ENCODE measurements around the gene TLNRD1. TPM values are rescaled to one million over a fixed set of nuclear protein-coding genes. Genes with fewer than 3 reads are reported as not detected.
A peak's percentile ranks its signal among the peaks of the same experiment; 100 is the strongest.

Gene TLNRD1
- total RNA-seq, 4 donors from 2014 or later: 17.0 to 31.9 (median 25.9) TPM

DNA sequence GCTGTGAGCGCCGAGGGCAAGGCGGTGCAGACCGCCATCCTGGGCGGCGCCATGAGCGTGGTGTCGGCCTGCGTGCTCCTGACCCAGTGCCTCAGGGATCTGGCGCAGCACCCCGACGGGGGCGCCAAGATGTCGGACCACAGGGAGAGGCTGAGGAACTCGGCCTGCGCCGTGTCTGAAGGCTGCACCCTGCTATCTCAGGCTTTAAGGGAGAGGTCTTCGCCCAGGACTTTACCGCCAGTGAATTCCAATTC, 2.3 kb downstream of the TLNRD1 start:
- no peaks in the 10 kb centered on the region for H3K27me3 ChIP-seq
- no peak for ATAC-seq
- peaks cover 0 to 80% (median 24%) of the 10 kb centered on the region in 3 donors for H3K4me1 ChIP-seq
- peaks cover 0 to 13% of the 10 kb centered on the region in 2 donors for H3K36me3 ChIP-seq
- no peak for TF ChIP-seq POLR2A (IDR thresholded peaks at IDR 0.05)
- WGBS, 2 donors (ENCODE audit: low coverage in 1 of 2): 68 to 92% methylated on average over 5 to 6 of the region's 19 CpGs
- H3K27ac ChIP-seq: peak overlapping the region in 3 of 4 donors; percentile 20 to 99 (median 98)
- no peaks in the 10 kb centered on the region for H3K9me3 ChIP-seq
- peak overlapping the region in 1 of 2 donors; percentile 96 for H3K4me3 ChIP-seq

DNA sequence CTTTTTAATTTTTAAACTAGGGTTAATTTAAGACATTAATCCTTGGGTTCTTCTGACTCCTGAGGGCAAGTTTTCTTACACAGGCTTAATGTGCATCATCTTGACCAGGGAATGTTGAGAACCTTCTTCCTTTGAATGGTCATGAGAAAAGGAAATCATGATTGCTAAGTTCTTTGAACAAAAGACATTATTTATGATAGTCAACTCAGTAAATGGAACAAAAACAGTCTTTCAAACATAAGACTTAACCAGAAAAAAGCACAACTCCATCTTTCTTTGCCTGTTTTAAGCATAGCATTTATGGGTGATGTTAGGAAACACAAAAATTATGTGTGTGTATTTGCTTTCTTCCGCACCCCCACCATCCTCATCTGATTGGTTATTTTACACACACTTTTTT, 5.4 kb downstream of the TLNRD1 start:
- H3K4me1 ChIP-seq: peaks cover 0 to 61% (median 24%) of the 10 kb centered on the region in 3 donors
- peaks cover 0 to 13% of the 10 kb centered on the region in 2 donors for H3K36me3 ChIP-seq
- TF ChIP-seq EP300 (IDR thresholded peaks at IDR 0.05): no peak
- TF ChIP-seq POLR2AphosphoS5 (IDR thresholded peaks at IDR 0.05): no peak
- TF ChIP-seq POLR2A (IDR thresholded peaks at IDR 0.05): no peak
- TF ChIP-seq, protein P1, sequence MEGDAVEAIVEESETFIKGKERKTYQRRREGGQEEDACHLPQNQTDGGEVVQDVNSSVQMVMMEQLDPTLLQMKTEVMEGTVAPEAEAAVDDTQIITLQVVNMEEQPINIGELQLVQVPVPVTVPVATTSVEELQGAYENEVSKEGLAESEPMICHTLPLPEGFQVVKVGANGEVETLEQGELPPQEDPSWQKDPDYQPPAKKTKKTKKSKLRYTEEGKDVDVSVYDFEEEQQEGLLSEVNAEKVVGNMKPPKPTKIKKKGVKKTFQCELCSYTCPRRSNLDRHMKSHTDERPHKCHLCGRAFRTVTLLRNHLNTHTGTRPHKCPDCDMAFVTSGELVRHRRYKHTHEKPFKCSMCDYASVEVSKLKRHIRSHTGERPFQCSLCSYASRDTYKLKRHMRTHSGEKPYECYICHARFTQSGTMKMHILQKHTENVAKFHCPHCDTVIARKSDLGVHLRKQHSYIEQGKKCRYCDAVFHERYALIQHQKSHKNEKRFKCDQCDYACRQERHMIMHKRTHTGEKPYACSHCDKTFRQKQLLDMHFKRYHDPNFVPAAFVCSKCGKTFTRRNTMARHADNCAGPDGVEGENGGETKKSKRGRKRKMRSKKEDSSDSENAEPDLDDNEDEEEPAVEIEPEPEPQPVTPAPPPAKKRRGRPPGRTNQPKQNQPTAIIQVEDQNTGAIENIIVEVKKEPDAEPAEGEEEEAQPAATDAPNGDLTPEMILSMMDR (IDR thresholded peaks at IDR 0.05): no peak
- no peak for ATAC-seq
- 100% methylated on average over 1 of the region's 1 CpG for WGBS, 2 donors (ENCODE audit: low coverage in 1 of 2)
- no peaks in the 10 kb centered on the region for H3K27me3 ChIP-seq
- H3K27ac ChIP-seq: peak overlapping the region in 1 of 4 donors; percentile 39
- H3K9me3 ChIP-seq: no peaks in the 10 kb centered on the region
- H3K4me3 ChIP-seq: no peak overlapping the region

DNA sequence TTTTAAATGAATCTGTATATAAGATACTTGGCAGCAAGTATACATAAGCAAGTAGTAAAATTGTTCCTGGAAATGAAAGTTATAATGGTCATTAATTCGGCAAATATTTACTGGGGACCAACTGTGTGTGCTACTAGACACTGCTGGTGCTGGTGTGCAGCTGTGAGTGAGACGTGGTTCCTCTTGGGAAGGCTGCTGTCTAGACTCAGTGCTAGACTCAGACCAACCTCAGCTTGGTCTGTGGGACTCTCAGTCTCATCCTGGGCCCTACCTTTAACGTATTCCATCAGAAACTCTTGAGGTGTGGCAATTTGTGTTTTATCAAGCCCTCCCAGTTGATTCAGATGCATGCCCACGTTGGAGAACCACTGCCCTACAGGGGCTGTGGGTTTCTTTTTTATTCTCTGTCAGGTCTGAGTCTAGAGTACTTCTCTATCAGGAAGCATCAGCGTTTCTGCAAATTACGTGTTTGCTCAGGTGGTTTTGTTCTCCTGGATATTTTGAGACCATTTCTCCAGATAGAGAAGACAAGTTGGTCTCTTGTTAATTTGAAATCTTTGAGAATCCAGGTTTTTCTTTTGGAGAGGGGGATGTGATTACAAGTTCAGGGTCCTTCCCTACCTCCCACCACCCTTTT, 6.8 kb downstream of the TLNRD1 start:
- Histone ChIP-seq H3K27me3 (no peaks in the 10 kb centered on the region), H3K4me3 (no peak overlapping the region), H3K27ac (no peak overlapping the region), H3K36me3 (peaks cover 0 to 12% of the 10 kb centered on the region in 2 donors), H3K4me1 (peaks cover 0 to 54% (median 22%) of the 10 kb centered on the region in 3 donors), H3K9me3 (no peaks in the 10 kb centered on the region)
- WGBS, 2 donors (ENCODE audit: low coverage in 1 of 2): 84 to 90% methylated on average over 5 of the region's 6 CpGs
- ATAC-seq: no peak
- TF ChIP-seq, protein P1 (IDR thresholded peaks at IDR 0.05): no peak
- no peak for TF ChIP-seq POLR2A (IDR thresholded peaks at IDR 0.05)

DNA sequence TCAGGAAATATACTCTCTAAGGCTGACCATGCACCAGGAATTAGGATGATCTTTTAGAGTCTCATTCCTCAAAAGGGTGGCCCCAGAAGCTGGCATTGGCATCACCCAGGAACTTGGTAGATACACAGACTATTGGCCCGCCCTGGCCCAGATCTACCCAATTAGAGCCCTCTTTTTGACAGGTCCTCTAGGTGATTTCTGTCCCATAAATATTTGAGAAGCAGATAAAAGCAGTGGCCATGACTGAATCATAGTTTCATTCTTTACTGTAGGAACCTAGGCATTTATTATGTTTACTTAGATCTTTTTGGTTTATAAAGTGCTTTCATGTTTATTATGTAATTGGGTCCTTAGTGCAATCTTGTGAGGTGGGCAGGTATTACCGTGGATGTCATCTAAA, 7.6 kb downstream of the TLNRD1 start:
- WGBS, 2 donors (ENCODE audit: low coverage in 1 of 2): 90 to 92% methylated on average over 2 of the region's 2 CpGs
- no peak overlapping the region for H3K4me3 ChIP-seq
- H3K36me3 ChIP-seq: peaks cover 0 to 4% of the 10 kb centered on the region in 2 donors
- no peak for ATAC-seq
- H3K27ac ChIP-seq: no peak overlapping the region
- H3K9me3 ChIP-seq: no peaks in the 10 kb centered on the region
- H3K4me1 ChIP-seq: peaks cover 0 to 46% (median 14%) of the 10 kb centered on the region in 3 donors
- H3K27me3 ChIP-seq: no peaks in the 10 kb centered on the region
- TF ChIP-seq, protein P1 (IDR thresholded peaks at IDR 0.05): no peak
- TF ChIP-seq EP300 (IDR thresholded peaks at IDR 0.05): no peak
- no peak for TF ChIP-seq POLR2A (IDR thresholded peaks at IDR 0.05)
- TF ChIP-seq POLR2AphosphoS5 (IDR thresholded peaks at IDR 0.05): no peak

DNA sequence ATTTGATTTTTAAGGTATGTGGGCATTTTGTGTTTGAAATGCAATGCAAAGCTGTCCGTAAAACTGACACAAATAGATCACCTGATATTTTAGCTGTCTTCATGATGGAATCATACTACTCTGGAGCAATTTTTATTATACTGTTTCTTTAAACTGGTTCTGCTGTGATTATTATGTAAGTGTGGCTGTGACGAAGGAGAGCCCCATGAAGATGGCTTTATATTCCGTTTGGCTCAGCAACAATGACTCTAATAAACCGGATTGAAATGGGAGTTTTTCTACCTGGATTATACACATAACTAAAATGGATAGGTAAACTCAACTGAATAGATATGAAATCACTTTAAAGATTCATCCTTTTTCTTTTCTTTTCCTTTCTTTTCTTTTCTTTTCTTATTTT, 9.4 kb downstream of the TLNRD1 start:
- Histone ChIP-seq H3K4me1 (peaks cover 0 to 34% (median 3%) of the 10 kb centered on the region in 3 donors), H3K4me3 (no peak overlapping the region), H3K27ac (no peak overlapping the region), H3K27me3 (no peaks in the 10 kb centered on the region), H3K9me3 (no peaks in the 10 kb centered on the region), H3K36me3 (no peaks in the 10 kb centered on the region)
- ATAC-seq: no peak
- TF ChIP-seq, protein P1 (IDR thresholded peaks at IDR 0.05): no peak
- TF ChIP-seq EP300 (IDR thresholded peaks at IDR 0.05) (no peak), POLR2A (IDR thresholded peaks at IDR 0.05) (no peak), POLR2AphosphoS5 (IDR thresholded peaks at IDR 0.05) (no peak)
- WGBS, 2 donors (ENCODE audit: low coverage in 1 of 2): 76 to 81% methylated on average over 4 of the region's 4 CpGs

Data from gastroesophageal sphincter (tissue), 4 donors.